Transverse colon (tissue), 4 donors: ENCODE measurements around the gene CHMP1A. TPM values are rescaled to one million over a fixed set of nuclear protein-coding genes. Genes with fewer than 3 reads are reported as not detected.

Source experiments
- DNase-seq: peaks from one replicate; pipeline ENCODE4 v3.0.0-alpha.2; 2019
- H3K27ac ChIP-seq, 4 donors: fragments of 200-600 bp; sonication (generic); 2 replicates each; pipeline ENCODE4 v1.5.1; 2016 to 2018; ENCODE audit warnings: inconsistent platforms in 4 of 4
- H3K27me3 ChIP-seq: fragments of 200-600 bp; sonication (generic); 2 replicates; pipeline ENCODE4 v1.5.1; 2017; ENCODE audit warnings: inconsistent platforms
- H3K36me3 ChIP-seq, 4 donors: fragments of 200-600 bp; sonication (generic); 2 replicates each; pipeline ENCODE4 v1.5.1; 2017 to 2019; ENCODE audit warnings: inconsistent platforms in 4 of 4
- H3K4me1 ChIP-seq, 4 donors: fragments of 200-600 bp; sonication (generic); 2 replicates each; pipeline ENCODE4 v1.5.1; 2017 to 2020; ENCODE audit warnings: inconsistent platforms in 4 of 4
- H3K4me3 ChIP-seq, 4 donors: fragments of 200-600 bp; sonication (generic); 1 replicate in 1 of 4; 2 replicates in 3 of 4; pipeline versions ENCODE4 v1.5.1 to v1.6.1; 2017 to 2019; ENCODE audit warnings: inconsistent platforms in 4 of 4
- H3K9me3 ChIP-seq, 2 donors: fragments of 200-600 bp; sonication (generic); 2 replicates each; pipeline ENCODE4 v1.5.1; 2017 to 2019; ENCODE audit warnings: inconsistent platforms in 2 of 2
- CTCF ChIP-seq, 5 experiments: fragments of 200-600 bp in 3 of 5; fragments of 450-650 bp in 2 of 5; sonication (generic) in 3 of 5; IDR thresholded peaks; 1 replicate in 2 of 5; 2 replicates in 3 of 5; pipeline ENCODE4 v1.5.1; 2016 to 2017; ENCODE audit warnings: antibody characterized with exemption in 5 of 5, inconsistent platforms in 3 of 5, mild to moderate bottlenecking in 2 of 5, moderate library complexity in 1 of 5
- EP300 ChIP-seq: sonication (generic); formaldehyde crosslinking; IDR thresholded peaks from one replicate; pipeline ENCODE4 v1.6.1; 2017; ENCODE audit warnings: antibody characterized with exemption, low read depth
- POLR2A ChIP-seq: fragments of 450-650 bp; IDR thresholded peaks from one replicate; pipeline ENCODE4 v1.6.1; 2016; ENCODE audit warnings: antibody characterized with exemption, mild to moderate bottlenecking, moderate library complexity
- POLR2AphosphoS5 ChIP-seq, 3 donors: sonication (generic); formaldehyde crosslinking; IDR thresholded peaks; one replicate each; pipeline ENCODE4 v1.6.1; 2016; ENCODE audit warnings: antibody characterized with exemption in 3 of 3
- WGBS, 2 donors: methylation state at CpG; one replicate each; pipeline ENCODE4 v1.1.5; 2018; ENCODE audit warnings: low coverage in 1 of 2; 5-methylcytosine and 5-hydroxymethylcytosine counted together
- in situ Hi-C, 4 donors: fragments of 200-750 bp; cut with MboI; loops; one replicate each; pipeline versions ENCODE4 v1.15.0 to v1.15.1; 2017; ENCODE audit warnings: low sequenced_read_pairs in 3 of 4, low pct_ligation_motif_present in 1 of 4, low pct_unique_long_range_greater_than_20kb in 1 of 4
- intact Hi-C: fragments of 100-400 bp; cut with DNase I; formaldehyde crosslinking; loops from one replicate; pipeline ENCODE4 v1.15.1; 2023; ENCODE audit warnings: low total_unique reads
- total RNA-seq, 4 donors: library from RNA; depleted of rRNA; stranded (reverse); fragments of >200 nt; gene quantifications; one replicate each; pipeline ENCODE4 v1.1.0, GENCODE V29; 2016

The CHMP1A gene
- total RNA-seq, 4 donors from 2014 or later: 131 to 184 (median 144) TPM

- in situ Hi-C loops: no loop called here
- Histone ChIP-seq H3K27ac (peak overlapping the region; percentile 79 to 93 (median 90)), H3K27me3 (no peaks in the 10 kb centered on the region), H3K4me1 (peaks cover 13 to 39% (median 21%) of the 10 kb centered on the region in 4 donors), H3K9me3 (no peaks in the 10 kb centered on the region), H3K36me3 (no peaks in the 10 kb centered on the region), H3K4me3 (peak overlapping the region; percentile 88 to 95 (median 94))
- intact Hi-C loops: no loop called here
- no peak for DNase-seq
- WGBS, 2 donors: 9 to 38% methylated on average over 6 to 32 of the region's 32 CpGs
- no peak for TF ChIP-seq POLR2A
- TF ChIP-seq POLR2AphosphoS5 (IDR thresholded peaks at IDR 0.05): no peak
- TF ChIP-seq CTCF (IDR thresholded peaks at IDR 0.05): no peak
Observed at GRCh38 chr16:89656435-89657121, 930 bp downstream of the CHMP1A start.

GRCh38 chr16:89655062-89655643, 2.4 kb downstream of the CHMP1A start:
- H3K27me3 ChIP-seq: no peaks in the 10 kb centered on the region
- no peak for TF ChIP-seq EP300
- no peak for TF ChIP-seq POLR2AphosphoS5 (IDR thresholded peaks at IDR 0.05)
- no peak for TF ChIP-seq POLR2A
- TF ChIP-seq CTCF (IDR thresholded peaks at IDR 0.05): no peak
- no peaks in the 10 kb centered on the region for H3K36me3 ChIP-seq
- peaks cover 13 to 39% (median 21%) of the 10 kb centered on the region in 4 donors for H3K4me1 ChIP-seq
- no peak overlapping the region for H3K27ac ChIP-seq
- no peaks in the 10 kb centered on the region for H3K9me3 ChIP-seq
- intact Hi-C loops (no loop called here), in situ Hi-C loops (no loop called here)
- DNase-seq: no peak
- H3K4me3 ChIP-seq: no peak overlapping the region
- WGBS, 2 donors: 76 to 80% methylated on average over 7 to 10 of the region's 10 CpGs

- intact Hi-C loops (no loop called here), in situ Hi-C loops (no loop called here)
- 93% methylated on average over 10 of the region's 10 CpGs; no CpG with 5 or more reads in 1 of the 2 donors for WGBS, 2 donors
- H3K4me3 ChIP-seq: no peak overlapping the region
- no peak overlapping the region for H3K27ac ChIP-seq
- no peak for DNase-seq
- no peaks in the 10 kb centered on the region for H3K27me3 ChIP-seq
- peaks cover 9 to 30% (median 17%) of the 10 kb centered on the region in 4 donors for H3K4me1 ChIP-seq
- TF ChIP-seq EP300: no peak
- H3K36me3 ChIP-seq: no peaks in the 10 kb centered on the region
- no peaks in the 10 kb centered on the region for H3K9me3 ChIP-seq
Observed at GRCh38 chr16:89653656-89654295, 3.7 kb downstream of the CHMP1A start.

GRCh38 chr16:89651584-89651983, 5.9 kb downstream of the CHMP1A start:
- peaks cover 4 to 18% (median 5%) of the 10 kb centered on the region in 4 donors for H3K4me1 ChIP-seq
- intact Hi-C loops (no loop called here), in situ Hi-C loops (no loop called here)
- no peaks in the 10 kb centered on the region for H3K9me3 ChIP-seq
- H3K27me3 ChIP-seq: no peaks in the 10 kb centered on the region
- H3K4me3 ChIP-seq: no peak overlapping the region
- WGBS, 2 donors: 80 to 93% methylated on average over 1 to 15 of the region's 15 CpGs
- DNase-seq: no peak
- peaks cover 0 to 8% (median 4%) of the 10 kb centered on the region in 4 donors for H3K36me3 ChIP-seq
- TF ChIP-seq POLR2AphosphoS5 (IDR thresholded peaks at IDR 0.05) (no peak), EP300 (no peak), POLR2A (no peak), CTCF (IDR thresholded peaks at IDR 0.05) (no peak)
- H3K27ac ChIP-seq: no peak overlapping the region
